ENCODE measurements around the gene WSB1.

- TF ChIP-seq CTCF (IDR thresholded peaks at IDR 0.05) (no peak), HOXA7 (CRISPR knock-in tag; IDR thresholded peaks at IDR 0.05) (no peak), RCOR1 (IDR thresholded peaks at IDR 0.05; ENCODE audit: low read depth, low read length) (no peak), MYC (IDR thresholded peaks at IDR 0.05; ENCODE audit: borderline replicate concordance, low read length) (no peak), ESRRA (IDR thresholded peaks at IDR 0.05; ENCODE audit: borderline replicate concordance, low read length) (no peak), NFE2L2 (conservative IDR thresholded peaks at IDR 0.05; ENCODE audit: low read length) (no peak)
These were observed 61.5 kb downstream of the WSB1 start for GRCh38 chr17:27355419-27355818.
